CD4-positive, alpha-beta T cell (primary cell): ENCODE measurements around the gene BTBD9. TPM values are rescaled to one million over a fixed set of nuclear protein-coding genes. Genes with fewer than 3 reads are reported as not detected.

ENCODE experiments used
- ATAC-seq: fragments of 200-7000 bp; cut with Tn5 transposase; one replicate; pipeline ENCODE4 v1.10.0; 2022; ENCODE audit warnings: mild to moderate bottlenecking; ENCODE audit not compliant: poor library complexity
- CTCF ChIA-PET: fragments of 350-600 bp; sonication (Branson Sonifier 250); formaldehyde crosslinking; loops from one replicate; lab custom pipeline; 2021; ENCODE audit warnings: antibody characterized with exemption, inconsistent platforms; lab: Charles Lee
- POLR2A ChIA-PET: fragments of 350-600 bp; sonication (Branson Sonifier 250); formaldehyde crosslinking; loops from one replicate; lab custom pipeline; 2021; ENCODE audit warnings: antibody characterized with exemption, inconsistent platforms; lab: Charles Lee
- DNase-seq, 14 experiments: peaks; one replicate each; pipeline ENCODE4 v3.0.0-alpha.2; 2013 to 2020; ENCODE audit warnings: mixed read lengths in 2 of 14
- H3K27ac ChIP-seq, 2 donors: one replicate each; pipeline versions ENCODE4 v1.5.1 to v1.7.0; 2013; ENCODE audit warnings: low read length in 2 of 2, low read depth in 1 of 2, mild to moderate bottlenecking in 1 of 2
- H3K27me3 ChIP-seq, 2 experiments: 1 replicate in 1 of 2; 2 replicates in 1 of 2; pipeline versions ENCODE4 v1.6.1 to v1.7.0; 2013; ENCODE audit warnings: low read length in 2 of 2, control low read depth in 1 of 2, mild to moderate bottlenecking in 1 of 2, moderate library complexity in 1 of 2; ENCODE audit not compliant: insufficient read depth in 2 of 2, control insufficient read depth in 1 of 2
- H3K36me3 ChIP-seq: one replicate; pipeline ENCODE4 v1.6.1; 2013; ENCODE audit warnings: low read length, control low read depth; ENCODE audit not compliant: insufficient read depth
- H3K4me1 ChIP-seq: one replicate; pipeline ENCODE4 v1.6.1; 2013; ENCODE audit warnings: low read length, control low read depth; ENCODE audit not compliant: insufficient read depth
- H3K4me3 ChIP-seq: one replicate; pipeline ENCODE4 v1.5.1; 2013; ENCODE audit warnings: mild to moderate bottlenecking, low read length, moderate library complexity
- H3K9me3 ChIP-seq, 2 experiments: 1 replicate in 1 of 2; 2 replicates in 1 of 2; pipeline versions ENCODE4 v1.6.1 to v1.7.0; 2013; ENCODE audit warnings: low read length in 2 of 2, mild to moderate bottlenecking in 2 of 2, control low read depth in 1 of 2, moderate library complexity in 1 of 2; ENCODE audit not compliant: control insufficient read depth in 1 of 2, insufficient read depth in 1 of 2
- H3K27ac Mint-ChIP-seq: one replicate; pipeline ENCODE4 v1.8.0; 2020; ENCODE audit warnings: mixed read lengths
- H3K27me3 Mint-ChIP-seq: one replicate; pipeline ENCODE4 v1.8.0; 2021; ENCODE audit warnings: mixed read lengths
- H3K36me3 Mint-ChIP-seq: one replicate; pipeline ENCODE4 v1.8.0; 2021; ENCODE audit warnings: low read depth, mixed read lengths
- H3K4me1 Mint-ChIP-seq: one replicate; pipeline ENCODE4 v1.8.0; 2021; ENCODE audit warnings: low read depth, mixed read lengths
- H3K4me3 Mint-ChIP-seq: one replicate; pipeline ENCODE4 v1.8.0; 2020; ENCODE audit warnings: mild to moderate bottlenecking, mixed read lengths
- H3K9me3 Mint-ChIP-seq: one replicate; pipeline ENCODE4 v1.8.0; 2020; ENCODE audit warnings: mixed read lengths
- intact Hi-C, 2 experiments: fragments of 100-400 bp; cut with DNase I in 1 of 2; cut with micrococcal nuclease in 1 of 2; formaldehyde crosslinking; loops; one replicate each; pipeline versions ENCODE4 v1.15.1 to v1.9.0; 2023 to 2025; cut with DNase I, micrococcal nuclease
- total RNA-seq, 174 experiments: library from RNA in 2 of 174; stranded (reverse) in 2 of 174; gene quantifications; one replicate each; pipeline ENCODE4 v1.2.3 and lab custom pipeline; 2021 to 2026
- TF ChIP-seq, protein P1 (sequence below): fragments of 200-600 bp; IDR thresholded peaks from one replicate; pipeline ENCODE4 v1.8.0; 2022; ENCODE audit warnings: antibody characterized with exemption, mild to moderate bottlenecking

Gene BTBD9
- total RNA-seq, 2 experiments from 2014 or later: 58.7 to 59.3 TPM

DNA sequence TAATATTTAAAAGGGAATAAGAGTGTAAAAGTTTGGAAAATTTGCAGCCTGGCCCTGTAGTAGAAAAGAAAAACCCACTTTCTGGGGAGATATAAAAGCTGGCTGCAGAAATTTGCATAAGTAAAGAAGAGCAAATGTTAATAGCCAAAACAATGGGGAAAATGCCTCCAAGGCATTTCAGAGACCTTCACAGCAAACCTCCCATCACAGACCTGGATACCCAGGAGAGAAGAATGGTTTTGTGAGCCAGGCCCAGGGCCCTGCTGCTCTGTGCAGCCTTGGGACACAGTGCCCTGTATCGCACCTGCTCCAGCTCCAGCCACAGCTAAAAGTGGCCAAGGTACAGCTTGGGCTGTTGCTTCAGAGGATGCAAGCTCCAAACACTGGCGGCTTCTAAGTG lies 113.8 kb downstream of the BTBD9 start:
- ChIA-PET CTCF (no interaction called here), POLR2A (no interaction called here)
- Histone ChIP-seq H3K9me3 (peaks cover 8 to 16% of the 10 kb centered on the region in 2 experiments), H3K36me3 (peaks cover 4% of the 10 kb centered on the region), H3K4me1 (no peaks in the 10 kb centered on the region), H3K27ac (no peak overlapping the region), H3K4me3 (no peak overlapping the region), H3K27me3 (no peaks in the 10 kb centered on the region)
- TF ChIP-seq, protein P1, sequence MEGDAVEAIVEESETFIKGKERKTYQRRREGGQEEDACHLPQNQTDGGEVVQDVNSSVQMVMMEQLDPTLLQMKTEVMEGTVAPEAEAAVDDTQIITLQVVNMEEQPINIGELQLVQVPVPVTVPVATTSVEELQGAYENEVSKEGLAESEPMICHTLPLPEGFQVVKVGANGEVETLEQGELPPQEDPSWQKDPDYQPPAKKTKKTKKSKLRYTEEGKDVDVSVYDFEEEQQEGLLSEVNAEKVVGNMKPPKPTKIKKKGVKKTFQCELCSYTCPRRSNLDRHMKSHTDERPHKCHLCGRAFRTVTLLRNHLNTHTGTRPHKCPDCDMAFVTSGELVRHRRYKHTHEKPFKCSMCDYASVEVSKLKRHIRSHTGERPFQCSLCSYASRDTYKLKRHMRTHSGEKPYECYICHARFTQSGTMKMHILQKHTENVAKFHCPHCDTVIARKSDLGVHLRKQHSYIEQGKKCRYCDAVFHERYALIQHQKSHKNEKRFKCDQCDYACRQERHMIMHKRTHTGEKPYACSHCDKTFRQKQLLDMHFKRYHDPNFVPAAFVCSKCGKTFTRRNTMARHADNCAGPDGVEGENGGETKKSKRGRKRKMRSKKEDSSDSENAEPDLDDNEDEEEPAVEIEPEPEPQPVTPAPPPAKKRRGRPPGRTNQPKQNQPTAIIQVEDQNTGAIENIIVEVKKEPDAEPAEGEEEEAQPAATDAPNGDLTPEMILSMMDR: no peak
- no peak overlapping the region for H3K27ac Mint-ChIP-seq
- H3K4me1 Mint-ChIP-seq: peaks cover 6% of the 10 kb centered on the region
- peaks cover 10% of the 10 kb centered on the region for H3K9me3 Mint-ChIP-seq
- DNase-seq (no peak), ATAC-seq (no peak)
- H3K4me3 Mint-ChIP-seq: no peak overlapping the region
- intact Hi-C loops: no loop called here
- H3K27me3 Mint-ChIP-seq: no peaks in the 10 kb centered on the region
- H3K36me3 Mint-ChIP-seq: peaks cover 57% of the 10 kb centered on the region

DNA sequence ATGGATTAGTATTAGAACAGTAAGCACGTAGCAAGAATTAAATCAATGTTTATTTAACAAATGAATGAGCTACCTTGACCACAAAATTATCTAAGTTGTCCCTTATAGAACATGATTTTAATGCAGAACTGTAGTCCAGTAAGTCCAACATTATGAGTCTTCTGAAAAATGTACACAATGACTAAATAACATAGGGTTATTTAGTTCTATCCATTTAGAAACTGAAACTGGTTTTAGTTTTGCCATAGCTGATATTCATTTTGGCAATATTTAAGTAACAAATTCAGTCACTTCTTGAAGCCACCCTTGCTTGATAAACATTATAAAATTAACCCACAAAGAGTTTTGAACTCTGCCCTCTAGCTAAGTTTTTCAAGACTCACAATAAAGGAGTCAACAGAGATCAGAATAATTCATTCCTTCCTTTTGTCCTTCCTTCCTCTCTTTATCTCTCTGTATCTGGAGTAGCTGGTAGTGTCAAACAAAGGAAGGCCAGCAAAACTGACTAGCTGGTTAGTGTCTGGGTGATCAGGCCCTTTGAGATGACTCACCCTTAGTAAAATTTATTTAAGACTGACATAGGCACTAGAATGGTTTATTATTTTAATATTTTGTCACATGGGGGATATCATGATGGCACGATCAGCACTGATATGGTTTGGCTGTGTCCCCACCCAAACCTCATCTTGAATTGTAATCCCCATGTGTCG lies 115.1 kb downstream of the BTBD9 start:
- no peak overlapping the region for H3K4me3 Mint-ChIP-seq
- Histone ChIP-seq H3K27me3 (no peaks in the 10 kb centered on the region), H3K4me1 (no peaks in the 10 kb centered on the region), H3K9me3 (peaks cover 8 to 16% of the 10 kb centered on the region in 2 experiments), H3K27ac (no peak overlapping the region), H3K4me3 (no peak overlapping the region), H3K36me3 (peaks cover 4% of the 10 kb centered on the region)
- H3K27ac Mint-ChIP-seq: no peak overlapping the region
- H3K4me1 Mint-ChIP-seq: peaks cover 7% of the 10 kb centered on the region
- no peaks in the 10 kb centered on the region for H3K27me3 Mint-ChIP-seq
- TF ChIP-seq, protein P1: no peak
- peaks cover 44% of the 10 kb centered on the region for H3K36me3 Mint-ChIP-seq
- ATAC-seq (no peak), DNase-seq (no peak)
- ChIA-PET CTCF (no interaction called here), POLR2A (interaction anchor here (1.0 kb wide), 1 partner anchor 9 kb away, joined by 3 read pairs; no protein-coding TSS in a partner anchor)
- intact Hi-C loops: no loop called here
- peaks cover 8% of the 10 kb centered on the region for H3K9me3 Mint-ChIP-seq

DNA sequence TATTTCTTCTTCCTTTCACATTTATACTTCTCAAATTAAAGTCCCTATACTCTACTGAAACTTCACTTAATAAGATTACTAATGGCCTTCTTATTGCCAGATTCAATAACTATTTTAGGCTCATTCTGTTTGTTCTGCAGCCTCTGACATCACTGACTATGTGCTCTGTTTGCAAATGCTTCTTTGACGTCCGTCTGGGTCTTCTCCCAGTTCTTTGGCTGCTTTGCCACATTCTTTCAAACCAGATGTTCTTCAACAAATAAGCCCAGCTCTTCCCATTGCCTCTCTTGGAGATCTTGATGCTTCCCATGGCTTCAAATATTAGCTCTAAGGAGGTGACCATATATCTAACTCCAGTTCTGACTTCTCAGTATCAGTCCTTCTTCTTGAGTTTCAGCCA lies 117.4 kb downstream of the BTBD9 start:
- H3K4me1 ChIP-seq: no peaks in the 10 kb centered on the region
- no peak overlapping the region for H3K27ac ChIP-seq
- no peak overlapping the region for H3K4me3 ChIP-seq
- no peaks in the 10 kb centered on the region for H3K36me3 ChIP-seq
- TF ChIP-seq, protein P1: no peak
- peaks cover 22% of the 10 kb centered on the region for H3K36me3 Mint-ChIP-seq
- intact Hi-C loops: no loop called here
- peaks cover 2% of the 10 kb centered on the region for H3K9me3 Mint-ChIP-seq
- H3K27ac Mint-ChIP-seq: no peak overlapping the region
- POLR2A ChIA-PET: no interaction called here
- no peak overlapping the region for H3K4me3 Mint-ChIP-seq
- DNase-seq: no peak
- H3K27me3 Mint-ChIP-seq: no peaks in the 10 kb centered on the region
- CTCF ChIA-PET: no interaction called here
- no peak for ATAC-seq
- H3K4me1 Mint-ChIP-seq: peaks cover 28% of the 10 kb centered on the region
- H3K9me3 ChIP-seq: peaks cover 8 to 10% of the 10 kb centered on the region in 2 experiments
- H3K27me3 ChIP-seq: no peaks in the 10 kb centered on the region
